Ovary (tissue), 9 donors: Measurements from ENCODE around the gene ENTPD8. TPM values are rescaled to one million over a fixed set of nuclear protein-coding genes. Genes with fewer than 3 reads are reported as not detected.

ENCODE experiments used
- DNase-seq, 5 donors: peaks; one replicate each; pipeline ENCODE4 v3.0.0-alpha.2; 2019 to 2020
- H3K27ac ChIP-seq, 2 donors: fragments of 200-600 bp; one replicate each; pipeline versions ENCODE4 v1.5.1 to v1.8.0; 2019 to 2022
- H3K27me3 ChIP-seq: fragments of 200-600 bp; one replicate; pipeline ENCODE4 v1.8.0; 2022
- H3K36me3 ChIP-seq: fragments of 200-600 bp; sonication (generic); one replicate; pipeline ENCODE4 v1.5.1; 2019
- H3K4me1 ChIP-seq: one replicate; pipeline ENCODE4 v1.8.1; 2013; ENCODE audit warnings: mild to moderate bottlenecking, moderate library complexity; ENCODE audit not compliant: insufficient read depth
- H3K4me3 ChIP-seq: fragments of 200-600 bp; sonication (generic); one replicate; pipeline ENCODE4 v1.5.1; 2017
- H3K9me3 ChIP-seq, 2 donors: fragments of 200-600 bp in 1 of 2; sonication (generic) in 1 of 2; one replicate each; pipeline versions ENCODE4 v1.5.1 to v1.8.1; 2013 to 2019; ENCODE audit warnings: mild to moderate bottlenecking in 1 of 2, moderate library complexity in 1 of 2
- CTCF ChIP-seq, 3 donors: fragments of 450-650 bp in 2 of 3; fragments of 200-600 bp in 1 of 3; IDR thresholded peaks; one replicate each; pipeline versions ENCODE4 v1.5.1 to v1.8.0; 2016 to 2022; ENCODE audit warnings: antibody characterized with exemption in 3 of 3, mild to moderate bottlenecking in 1 of 3
- EP300 ChIP-seq: sonication (generic); formaldehyde crosslinking; IDR thresholded peaks from one replicate; pipeline ENCODE4 v1.6.1; 2017; ENCODE audit warnings: antibody characterized with exemption
- POLR2A ChIP-seq: fragments of 450-650 bp; IDR thresholded peaks from one replicate; pipeline ENCODE4 v1.6.1; 2017; ENCODE audit warnings: antibody characterized with exemption, mild to moderate bottlenecking, moderate library complexity
- WGBS, 3 donors: extraction: QIAGEN DNeasy Blood & Tissue Kit in 1 of 3; methylation state at CpG; one replicate each; pipeline versions ENCODE4 v1.1.5 to v1.1.7; 2013 to 2017; 5-methylcytosine and 5-hydroxymethylcytosine counted together
- intact Hi-C, 4 donors: fragments of 100-400 bp; cut with DNase I; formaldehyde crosslinking; loops; one replicate each; pipeline versions ENCODE4 v1.11.0 to v1.15.1; 2022 to 2023
- polyA plus RNA-seq, 2 donors: library from polyadenylated mRNA; stranded (reverse); fragments of 200-250 nt in 1 of 2; fragments of 350-450 nt in 1 of 2; fragmentation: Illumina TruSeq in 1 of 2; extraction: RNeasy Lipid Tissue Mini Kit (QIAGEN cat#74804) in 1 of 2; gene quantifications; one replicate each; pipeline ENCODE4 v1.2.3, GENCODE V29; 2013 to 2014
- total RNA-seq, 7 donors: library from RNA; depleted of rRNA in 2 of 7; stranded (reverse); fragments of >200 nt in 2 of 7; fragmentation: NEBNext Ultra II Directional in 3 of 7; extraction: Animal tissue kit (Norgen Biotek cat#: 25700) in 3 of 7; gene quantifications; one replicate each; pipeline versions ENCODE4 v1.1.0 to v1.2.4, GENCODE V29; 2016 to 2023
- donor health status: DM: no; HTN: no; CAD: no; lungs with moderate emphysema.
- donor health status: DM: no; HTN: no; CAD: no.
- donor health status: Bipolar disorder and iron deficiency.
- donor health status: DM: yes; HTN: yes; CAD: no.
- donor health status: DM: no; HTN: no; CAD: no.
- donor health status: DM: yes; HTN: yes; CAD: no.

ENTPD8 gene
- total and polyA plus RNA-seq, 9 donors: 0.10 to 0.57 (median 0.17) TPM; not detected in 3

DNA sequence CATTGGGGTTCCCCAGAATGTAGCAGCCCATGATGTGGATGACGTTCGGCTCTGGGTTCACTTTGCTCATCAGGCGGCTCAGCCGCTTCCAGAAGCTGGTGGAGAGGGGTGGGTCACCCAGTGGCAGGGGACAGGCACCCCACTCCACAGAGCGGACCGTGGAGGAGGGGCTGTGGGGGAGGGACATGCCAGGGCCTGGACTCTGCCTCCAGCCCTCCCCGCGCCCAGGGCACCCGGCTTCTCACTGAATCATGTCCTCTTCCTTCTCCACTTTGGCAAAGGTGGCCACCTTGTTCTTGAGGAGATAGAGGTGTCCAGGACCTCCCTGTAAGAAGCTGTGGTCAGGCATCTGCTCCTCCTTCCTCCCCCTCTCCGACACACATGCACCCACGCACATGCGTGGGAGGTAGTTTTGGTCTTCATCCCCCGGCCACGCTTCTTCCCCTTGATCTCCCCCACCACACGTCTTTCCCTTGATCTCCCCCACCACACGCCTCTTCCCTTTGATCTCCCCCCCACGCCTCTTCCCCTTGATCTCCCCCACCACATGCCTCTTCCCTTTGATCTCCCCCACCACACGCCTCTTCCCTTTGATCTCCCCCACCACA, 8.9 kb upstream of the ENTPD8 start:
- Histone ChIP-seq H3K27me3 (no peaks in the 10 kb centered on the region), H3K4me3 (no peak overlapping the region), H3K4me1 (peaks cover 6% of the 10 kb centered on the region), H3K36me3 (no peaks in the 10 kb centered on the region), H3K27ac (no peak overlapping the region), H3K9me3 (no peaks in the 10 kb centered on the region)
- peak in 4 of 5 donors; percentile 9 to 39 (median 22) for DNase-seq
- intact Hi-C loops: loop anchor here in 2 of 4 donors (5.0 to 10.0 kb wide), 2 partner anchors 148 to 155 kb away; partner anchors contain the start of gene NRARP (in 1 of the 2)
- no peak for TF ChIP-seq CTCF (IDR thresholded peaks at IDR 0.05)
- no peak for TF ChIP-seq EP300
- TF ChIP-seq POLR2A: no peak
- WGBS, 3 donors: 70 to 77% (median 75%) methylated on average over 17 to 18 of the region's 18 CpGs

- WGBS, 3 donors: 83 to 90% (median 86%) methylated on average over 28 to 36 of the region's 36 CpGs
- intact Hi-C loops: loop anchor here in 2 of 4 donors (5.0 to 10.0 kb wide), 2 partner anchors 147 to 154 kb away; partner anchors contain the start of gene NRARP (in 1 of the 2)
- H3K9me3 ChIP-seq: no peaks in the 10 kb centered on the region
- peak in 1 of 5 donors; percentile 40 for DNase-seq
- no peak overlapping the region for H3K4me3 ChIP-seq
- no peaks in the 10 kb centered on the region for H3K36me3 ChIP-seq
- no peaks in the 10 kb centered on the region for H3K27me3 ChIP-seq
- no peak overlapping the region for H3K27ac ChIP-seq
- TF ChIP-seq POLR2A: no peak
- no peak for TF ChIP-seq EP300
- TF ChIP-seq CTCF (IDR thresholded peaks at IDR 0.05): no peak
- no peaks in the 10 kb centered on the region for H3K4me1 ChIP-seq
Measured at GRCh38 chr9:137449081-137449844, 8.1 kb upstream of the ENTPD8 start.

DNA sequence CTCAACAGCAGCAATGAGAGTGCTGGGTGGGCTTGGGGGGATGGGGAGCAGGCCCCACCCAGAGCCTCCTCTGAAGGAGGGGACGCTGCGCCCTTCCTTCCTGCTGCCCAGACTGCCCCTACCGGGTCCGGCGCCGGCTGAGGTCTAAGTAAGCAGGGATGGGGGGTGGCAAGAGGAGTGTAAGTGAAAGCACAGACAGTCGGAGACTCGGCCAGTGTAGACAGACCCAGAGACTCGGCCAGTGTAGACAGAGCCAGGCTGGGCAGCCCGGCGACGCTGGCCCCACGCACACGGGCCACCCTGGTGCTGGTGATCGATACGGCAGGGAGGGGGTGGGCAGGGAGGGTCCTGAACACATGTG, 7.4 kb upstream of the ENTPD8 start:
- H3K9me3 ChIP-seq: no peaks in the 10 kb centered on the region
- no peak for DNase-seq
- no peak overlapping the region for H3K27ac ChIP-seq
- H3K36me3 ChIP-seq: no peaks in the 10 kb centered on the region
- intact Hi-C loops: loop anchor here in 2 of 4 donors (5.0 to 10.0 kb wide), 2 partner anchors 146 to 154 kb away; partner anchors contain the start of gene NRARP (in 1 of the 2)
- TF ChIP-seq CTCF (IDR thresholded peaks at IDR 0.05) (no peak), POLR2A (no peak), EP300 (no peak)
- WGBS, 3 donors: 85 to 88% (median 88%) methylated on average over 16 of the region's 16 CpGs
- no peak overlapping the region for H3K4me3 ChIP-seq
- no peaks in the 10 kb centered on the region for H3K4me1 ChIP-seq
- no peaks in the 10 kb centered on the region for H3K27me3 ChIP-seq

DNA sequence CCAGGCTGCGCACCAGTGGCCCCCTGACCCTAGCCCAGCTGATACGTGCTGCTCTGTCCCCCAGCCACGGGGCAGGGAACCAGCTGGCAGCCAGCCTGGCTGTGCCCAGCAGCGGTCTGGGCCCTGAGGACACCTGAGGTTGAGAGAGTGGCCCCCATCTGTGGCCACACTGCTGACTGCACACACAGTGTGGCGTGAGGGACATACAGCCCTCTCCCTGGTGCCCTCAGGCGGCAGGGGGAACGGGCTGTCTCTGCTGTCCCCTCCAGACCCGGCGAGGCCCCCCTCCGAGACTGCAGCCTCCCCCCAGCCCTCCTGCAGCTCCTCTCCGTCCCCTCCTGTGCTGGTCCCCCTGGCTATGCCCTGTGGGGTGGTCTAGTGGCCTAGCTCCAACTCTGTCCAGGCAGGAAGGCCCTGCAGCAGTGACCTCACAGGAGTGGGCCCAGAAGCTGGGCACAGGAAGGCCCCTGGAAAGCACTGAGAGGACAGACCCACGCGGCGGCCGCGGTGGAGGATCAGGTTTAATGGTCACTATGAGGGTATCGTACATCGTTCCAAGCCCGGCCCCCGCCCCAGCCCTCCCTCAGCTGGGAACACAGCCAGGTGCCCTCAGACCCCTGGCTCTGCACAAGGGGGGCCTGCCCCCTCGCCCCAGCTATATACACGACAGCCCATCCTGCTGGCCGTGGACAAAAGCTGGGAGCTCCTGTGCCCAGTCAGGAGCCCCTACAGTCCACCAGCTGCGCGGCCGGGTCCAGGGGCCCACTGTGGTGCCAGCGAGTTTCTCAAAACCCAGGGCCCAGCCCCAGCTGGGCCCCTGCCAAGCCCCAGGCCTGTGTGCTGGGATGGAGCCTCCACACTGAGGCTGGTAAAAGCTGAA, 6.8 kb upstream of the ENTPD8 start:
- intact Hi-C loops: loop anchor here in 2 of 4 donors (5.0 to 10.0 kb wide), 2 partner anchors 146 to 153 kb away; partner anchors contain the start of gene NRARP (in 1 of the 2)
- no peaks in the 10 kb centered on the region for H3K27me3 ChIP-seq
- TF ChIP-seq EP300 (no peak), CTCF (IDR thresholded peaks at IDR 0.05) (no peak), POLR2A (no peak)
- no peaks in the 10 kb centered on the region for H3K9me3 ChIP-seq
- 71 to 73% (median 71%) methylated on average over 25 to 27 of the region's 27 CpGs for WGBS, 3 donors
- DNase-seq: peak in 1 of 5 donors; percentile 46
- no peaks in the 10 kb centered on the region for H3K4me1 ChIP-seq
- H3K36me3 ChIP-seq: no peaks in the 10 kb centered on the region
- H3K4me3 ChIP-seq: no peak overlapping the region
- no peak overlapping the region for H3K27ac ChIP-seq
